HG03575 (cell line): Measurements from ENCODE around the gene TRAFD1.

Experiments
- ATAC-seq: cut with Tn5 transposase; IDR thresholded peaks from one replicate; pipeline ENCODE4 v1.9.1; 2021; ENCODE audit not compliant: unreplicated experiment, insufficient number of reproducible peaks, low FRiP score; ENCODE audit errors: extremely low read depth

The TRAFD1 gene

DNA sequence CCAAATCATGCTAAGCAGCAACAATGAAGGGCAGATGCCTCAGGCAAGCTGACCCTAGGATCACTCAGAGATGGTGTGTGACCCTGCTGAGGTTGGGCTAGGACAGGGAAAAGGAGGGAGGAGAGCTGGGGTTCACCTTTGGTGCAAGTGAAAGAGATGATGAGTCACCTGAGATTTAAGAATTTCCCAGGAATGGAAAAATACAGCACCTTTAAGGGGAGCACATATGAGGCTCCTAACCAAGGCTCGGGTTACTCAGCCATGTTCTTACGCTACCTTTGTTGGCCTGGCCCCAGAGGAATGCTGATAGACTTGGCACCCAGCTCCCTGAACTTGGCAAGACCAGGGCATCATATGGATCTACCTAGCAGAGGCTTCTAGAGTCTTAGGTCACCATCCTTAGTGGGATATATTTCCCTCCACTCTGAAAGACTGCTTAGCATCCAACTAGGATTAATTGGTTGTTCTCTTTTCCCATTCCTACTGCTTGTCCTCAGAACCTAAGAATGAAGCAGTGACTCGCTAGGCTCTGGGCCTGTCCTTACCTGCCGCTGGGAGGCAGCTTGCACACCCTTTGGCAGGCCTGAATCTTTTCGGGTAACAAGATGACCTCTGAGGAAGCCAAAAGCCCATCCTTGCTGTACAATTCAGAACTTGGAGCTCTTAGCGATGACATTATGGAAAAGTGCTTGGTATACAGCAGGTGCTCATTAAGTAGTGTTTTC is 12.8 kb upstream of the TRAFD1 start:
- ATAC-seq: no peak

DNA sequence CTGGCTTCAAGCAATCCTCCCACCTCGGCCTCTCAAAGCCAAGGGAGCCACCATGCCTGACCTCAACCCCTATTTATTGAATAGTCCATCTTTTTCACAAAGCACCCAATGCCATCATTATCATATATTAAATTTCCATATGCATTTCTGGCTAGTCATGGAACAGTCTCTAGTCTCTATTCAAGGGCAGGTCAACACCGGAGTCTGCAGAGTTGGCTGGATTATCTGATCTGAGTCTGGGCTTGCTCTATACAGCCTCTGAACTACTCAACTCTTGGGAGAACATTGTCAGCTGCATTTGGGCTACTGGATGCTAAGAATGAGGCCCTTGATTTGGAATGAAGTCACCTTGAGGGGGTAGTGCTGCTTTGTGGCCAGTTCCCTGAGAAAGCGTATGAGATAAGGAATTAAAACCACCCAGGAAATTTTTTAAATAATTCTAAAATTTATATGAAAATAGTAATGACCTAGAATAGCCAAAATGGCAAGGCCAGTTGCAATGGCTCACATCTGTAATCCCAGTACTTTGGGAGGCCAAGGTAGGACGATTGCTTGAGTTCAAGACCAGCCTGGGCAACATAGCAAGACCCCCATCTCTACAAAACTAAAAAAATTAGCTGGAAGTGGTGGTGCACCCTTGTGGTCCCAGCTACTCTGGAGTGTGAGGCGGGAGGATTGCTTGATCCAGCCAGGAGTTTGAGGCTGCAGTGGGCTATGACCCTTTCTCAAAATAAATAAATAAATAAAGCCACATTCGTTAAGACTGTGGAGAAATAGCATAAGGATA is 9.9 kb upstream of the TRAFD1 start:
- ATAC-seq: no peak

DNA sequence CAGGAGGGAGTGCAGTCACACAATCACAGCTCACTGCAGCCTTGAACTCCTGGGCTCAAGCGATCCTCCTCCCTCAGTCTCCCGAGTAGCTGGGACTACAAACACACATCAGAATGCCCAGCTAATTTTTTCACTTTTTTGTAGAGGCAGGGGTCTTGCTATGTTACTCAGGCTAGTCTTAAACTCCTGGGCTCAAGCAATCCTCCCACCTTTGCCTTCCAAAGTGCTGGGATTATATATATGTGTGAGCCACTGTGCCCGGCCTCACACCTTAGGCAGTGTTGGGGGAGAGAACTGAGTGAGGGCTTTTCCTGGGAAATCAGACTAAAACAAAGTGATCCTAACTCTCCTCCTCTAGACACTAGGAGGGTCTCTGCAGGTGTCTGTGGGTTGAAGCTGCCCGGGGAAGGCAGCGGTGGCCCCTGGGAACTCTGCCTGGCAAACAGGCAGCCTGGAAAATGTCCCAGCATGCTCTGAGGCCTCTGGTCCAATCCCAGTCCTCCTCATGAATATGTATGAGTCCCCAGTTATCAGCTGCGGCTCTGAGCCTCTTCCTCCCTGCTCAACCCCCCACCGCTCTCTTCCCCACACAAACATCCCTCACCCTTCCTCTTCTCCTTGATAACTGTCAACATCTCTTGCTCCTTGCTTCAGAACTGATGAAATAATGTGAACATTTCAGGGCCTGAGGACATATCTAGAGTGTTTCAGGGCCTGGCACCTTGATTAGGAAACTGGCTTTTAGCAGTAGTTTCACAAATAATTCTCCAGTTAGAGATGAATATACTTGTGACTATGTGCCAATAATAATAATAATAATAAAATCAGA is 8.9 kb upstream of the TRAFD1 start:
- no peak for ATAC-seq

DNA sequence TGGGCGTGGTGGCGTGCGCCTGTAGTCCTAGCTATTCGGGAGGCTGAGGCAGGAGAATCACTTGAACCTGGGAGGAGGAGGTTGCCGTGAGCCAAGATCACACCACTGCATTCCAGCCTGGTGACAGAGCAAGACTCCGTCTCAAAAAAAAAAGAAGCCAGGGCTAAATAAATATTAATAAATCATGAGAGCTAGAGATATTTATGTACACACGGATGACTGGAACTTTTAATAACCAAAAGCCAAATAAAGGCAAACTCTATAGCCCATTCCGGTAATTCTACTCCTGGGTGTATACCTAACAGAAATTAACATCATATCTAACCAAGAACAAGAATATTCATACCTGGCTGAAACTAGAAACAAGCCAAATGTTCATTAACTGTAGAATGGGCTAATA is 7.7 kb upstream of the TRAFD1 start:
- no peak for ATAC-seq

DNA sequence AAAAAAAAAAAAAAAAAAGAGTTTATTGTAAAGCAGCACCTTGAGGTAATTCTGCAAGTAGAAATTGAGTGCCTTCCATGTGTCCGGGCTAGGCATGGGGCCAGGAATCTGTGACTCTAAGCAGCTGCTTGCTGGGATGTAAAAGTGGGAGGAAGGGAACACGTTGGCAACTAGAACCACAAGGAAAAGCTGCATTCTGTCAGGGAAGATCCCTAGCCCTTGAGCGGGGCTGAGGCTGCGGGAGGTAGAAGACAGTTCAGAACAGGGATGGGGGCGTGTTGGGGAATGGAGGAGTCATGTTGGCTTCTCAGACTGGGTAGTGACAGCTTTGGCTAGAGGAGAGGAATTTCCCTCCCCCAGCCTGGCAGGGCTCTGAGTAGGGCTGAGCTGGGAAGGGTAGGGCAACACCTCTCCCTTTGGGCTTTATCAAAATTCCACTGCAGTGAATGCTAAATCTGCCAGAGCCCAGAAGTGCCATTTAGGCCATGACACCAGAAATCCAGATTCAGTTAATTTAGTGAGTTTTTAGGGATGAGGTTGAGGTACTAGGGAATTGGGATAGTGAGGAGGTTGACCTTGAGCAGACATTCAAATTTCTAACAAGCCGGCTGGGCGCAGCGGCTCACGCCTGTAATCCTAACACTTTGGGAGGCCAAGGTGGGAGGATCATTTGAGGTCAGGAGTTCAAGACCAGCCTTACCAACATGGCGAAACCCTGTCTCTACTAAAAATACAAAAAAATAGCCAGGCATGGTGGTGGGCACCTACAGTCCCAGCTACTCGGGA is 3.4 kb upstream of the TRAFD1 start:
- ATAC-seq: no peak

DNA sequence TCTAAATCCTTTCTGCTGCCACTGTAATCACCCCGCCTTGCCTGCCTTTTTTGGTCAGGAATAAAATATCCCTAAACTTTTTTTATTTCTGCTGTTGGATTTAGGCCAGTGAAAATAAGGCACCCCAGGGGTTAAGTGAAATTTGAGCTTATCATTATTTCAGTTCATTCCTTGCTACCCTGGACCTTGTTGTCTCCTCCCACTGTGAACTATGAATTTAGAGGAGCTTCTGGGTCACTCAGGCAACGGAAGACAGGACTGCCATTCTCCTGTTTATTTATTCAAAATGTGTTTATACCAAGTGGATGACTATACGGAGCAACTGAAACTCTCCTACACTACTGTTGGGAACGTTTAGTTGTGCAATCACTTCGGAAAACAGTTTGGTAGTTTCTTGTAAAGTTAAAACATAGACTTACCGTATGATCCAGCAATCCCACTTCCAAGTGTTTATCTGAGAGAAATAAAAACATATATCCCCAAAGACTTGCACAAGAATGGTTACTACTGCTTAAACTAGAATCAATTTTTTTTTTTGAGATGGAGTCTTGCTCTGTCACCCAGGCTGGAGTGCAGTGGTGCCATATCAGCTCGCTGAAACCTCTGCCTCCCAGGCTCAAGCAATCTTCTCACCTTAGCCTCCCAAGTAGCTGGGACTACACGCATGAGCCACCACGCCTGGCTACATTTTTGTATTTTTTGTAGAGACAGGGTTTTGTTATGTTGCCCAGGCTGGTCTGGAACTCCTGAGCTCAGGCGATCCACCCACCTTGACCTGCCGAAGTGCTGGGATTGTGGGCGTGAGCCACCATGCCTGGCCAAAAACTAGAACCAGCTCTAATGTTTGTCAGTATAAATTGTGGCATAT is 2.3 kb upstream of the TRAFD1 start:
- ATAC-seq: no peak

DNA sequence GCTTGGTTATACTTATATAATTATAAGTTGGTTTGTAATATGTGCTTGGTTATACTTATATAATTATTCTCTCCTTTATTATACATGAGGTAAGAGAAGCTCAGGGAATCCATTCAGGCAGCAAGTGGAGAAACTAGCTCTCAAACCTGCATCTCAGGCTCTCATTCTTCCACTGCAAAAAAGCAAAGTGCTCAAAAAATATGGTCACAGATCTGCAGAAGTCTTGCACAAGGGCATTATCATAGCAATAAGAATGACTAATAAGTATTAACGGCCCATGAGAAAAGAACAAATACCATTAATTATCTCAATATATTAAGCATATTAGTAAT is 476 bp upstream of the TRAFD1 start:
- no peak for ATAC-seq

DNA sequence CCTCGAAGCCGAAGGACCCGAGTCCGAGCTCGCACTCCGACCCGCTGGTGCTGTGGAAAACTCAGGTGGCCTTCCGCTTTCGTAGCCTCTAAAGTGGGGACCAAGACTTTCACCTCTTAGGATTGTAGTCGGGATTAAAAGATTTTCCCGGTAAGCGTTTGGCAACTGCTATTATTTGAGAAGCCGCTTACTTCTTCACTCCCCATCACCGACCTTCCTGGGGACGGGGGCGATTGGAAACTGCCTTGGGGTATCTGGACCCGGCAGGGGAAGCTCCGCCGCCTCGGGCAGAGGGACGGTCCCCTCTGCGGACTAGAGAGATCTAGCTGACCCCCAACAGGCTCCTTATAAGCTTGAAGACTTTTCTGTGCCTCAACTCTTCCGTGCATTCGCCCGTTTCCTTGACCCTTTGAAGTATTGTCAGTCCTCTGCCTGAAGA is 659 bp downstream of the TRAFD1 start:
- no peak for ATAC-seq

DNA sequence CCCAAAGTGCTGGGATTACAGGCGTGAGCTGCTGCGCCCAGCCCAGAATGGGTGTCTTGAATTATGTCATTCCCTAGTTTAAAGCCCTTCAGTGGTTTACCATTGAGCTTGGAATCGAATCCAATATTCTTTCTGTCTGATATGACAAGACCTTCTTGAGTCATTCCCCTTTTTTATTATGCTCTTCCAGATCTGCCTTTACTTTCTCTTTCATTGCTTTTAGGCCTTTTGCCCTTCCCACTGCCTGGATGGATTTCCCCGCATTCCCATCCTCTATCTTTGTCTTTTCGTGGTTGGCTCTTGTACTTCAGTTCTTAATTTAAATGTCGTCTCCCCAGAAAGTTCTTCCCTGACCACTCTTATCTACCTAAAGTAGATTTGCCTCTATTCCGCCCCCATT is 1.6 kb downstream of the TRAFD1 start:
- ATAC-seq: no peak

DNA sequence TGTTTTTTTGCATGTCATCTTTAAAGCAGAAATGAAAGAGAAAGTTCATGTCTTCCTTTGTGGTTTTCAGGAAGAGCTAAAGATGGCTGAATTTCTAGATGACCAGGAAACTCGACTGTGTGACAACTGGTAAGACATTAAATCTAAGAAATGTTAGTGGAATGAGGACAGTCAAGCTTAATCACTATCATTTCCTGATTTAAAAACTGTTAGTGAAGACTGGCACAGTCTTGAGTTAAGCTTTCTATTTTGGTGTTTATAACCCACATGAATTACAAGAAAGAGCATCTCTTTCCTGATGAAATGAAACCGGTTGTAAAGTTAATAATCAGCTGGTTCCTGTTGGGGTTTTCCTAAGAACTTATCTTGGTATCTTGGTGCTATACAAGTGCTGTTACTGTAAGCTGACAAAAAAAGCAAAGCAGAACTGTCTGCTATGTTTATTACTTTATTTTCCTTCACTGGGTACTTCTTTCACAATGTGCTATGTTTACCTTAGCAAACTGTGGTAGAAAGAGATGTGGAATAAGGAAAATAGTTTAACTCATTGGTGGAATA is 5.2 kb downstream of the TRAFD1 start:
- no peak for ATAC-seq

DNA sequence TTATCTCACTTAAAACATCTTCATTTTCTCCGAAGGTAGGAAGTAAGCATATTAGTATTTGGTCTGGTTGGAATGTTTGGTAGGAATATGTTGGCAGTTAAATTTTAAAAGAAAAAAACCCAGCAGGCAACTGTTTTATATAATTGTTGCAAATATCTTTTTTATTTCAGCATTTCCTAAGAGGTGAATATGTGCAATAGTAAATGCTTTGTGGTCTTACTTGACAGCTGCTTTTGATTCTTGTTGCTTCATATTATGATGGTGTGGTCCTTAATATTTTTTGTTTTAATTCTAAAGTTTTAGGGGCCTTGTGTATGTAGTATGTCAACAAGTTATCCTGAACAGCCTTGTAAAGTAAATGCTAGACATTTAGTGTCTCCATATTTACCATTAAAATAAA is 6.3 kb downstream of the TRAFD1 start:
- ATAC-seq: no peak

DNA sequence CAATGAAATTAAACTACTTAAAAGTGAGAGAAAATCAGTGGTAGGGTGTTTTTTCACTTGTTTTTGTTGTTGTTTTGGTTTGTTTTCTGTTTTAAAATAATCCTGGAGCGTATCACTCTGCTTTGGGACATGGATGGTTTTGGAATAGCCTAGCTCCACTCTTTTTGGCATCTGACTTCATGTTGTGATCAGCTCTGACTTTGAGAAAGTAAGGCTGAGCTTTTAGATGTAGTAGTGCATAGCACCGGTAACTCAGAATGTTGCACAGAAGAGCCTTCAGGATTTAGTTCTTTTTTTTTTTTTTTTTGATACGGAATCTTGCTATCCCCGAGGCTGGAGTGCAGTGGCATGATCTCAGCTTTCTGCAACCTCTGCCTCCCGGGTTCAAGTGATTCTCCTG is 8.1 kb downstream of the TRAFD1 start:
- ATAC-seq: no peak

DNA sequence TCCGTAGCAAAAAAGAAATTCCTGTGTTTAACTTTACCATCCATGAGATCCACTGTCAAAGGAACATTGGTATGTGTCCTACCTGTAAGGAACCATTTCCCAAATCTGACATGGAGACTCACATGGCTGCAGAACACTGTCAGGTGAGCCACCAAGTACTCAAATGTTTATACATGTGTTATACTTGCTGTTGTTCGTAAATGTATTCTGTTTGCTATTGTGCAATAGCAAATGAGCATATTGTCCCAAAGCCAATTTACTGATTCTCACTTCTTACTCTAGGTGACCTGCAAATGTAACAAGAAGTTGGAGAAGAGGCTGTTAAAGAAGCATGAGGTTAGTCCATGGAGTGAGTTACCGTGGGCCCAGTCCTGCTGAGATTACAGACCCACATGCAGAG is 9.4 kb downstream of the TRAFD1 start:
- ATAC-seq: no peak

DNA sequence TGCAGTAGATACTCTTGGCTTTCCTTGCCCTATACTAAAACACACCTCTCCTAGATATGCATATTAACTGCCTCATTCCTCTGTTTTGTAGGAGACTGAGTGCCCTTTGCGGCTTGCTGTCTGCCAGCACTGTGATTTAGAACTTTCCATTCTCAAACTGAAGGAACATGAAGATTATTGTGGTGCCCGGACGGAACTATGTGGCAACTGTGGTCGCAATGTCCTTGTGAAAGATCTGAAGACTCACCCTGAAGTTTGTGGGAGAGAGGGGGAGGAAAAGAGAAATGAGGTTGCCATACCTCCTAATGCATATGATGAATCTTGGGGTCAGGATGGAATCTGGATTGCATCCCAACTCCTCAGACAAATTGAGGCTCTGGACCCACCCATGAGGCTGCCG is 15.4 kb downstream of the TRAFD1 start:
- ATAC-seq: no peak

DNA sequence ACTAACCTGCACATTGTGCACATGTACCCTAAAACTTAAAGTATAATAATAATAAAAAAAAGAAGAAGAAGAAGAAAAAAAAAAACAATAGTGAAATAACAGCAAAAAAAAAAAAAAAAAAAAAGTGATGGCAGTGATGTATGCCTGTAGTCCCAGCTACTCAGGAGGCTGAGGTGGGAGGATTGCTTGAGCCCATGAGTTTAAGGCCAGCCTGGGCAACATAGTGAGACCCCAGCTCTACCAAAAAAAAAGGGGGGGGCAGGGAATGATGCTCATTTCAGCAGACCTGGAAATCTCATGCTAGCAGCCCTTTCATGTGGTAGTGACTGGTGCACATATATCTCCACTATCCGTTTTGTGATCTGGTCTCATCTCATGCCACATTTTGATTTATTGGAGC is 20.8 kb downstream of the TRAFD1 start:
- no peak for ATAC-seq

DNA sequence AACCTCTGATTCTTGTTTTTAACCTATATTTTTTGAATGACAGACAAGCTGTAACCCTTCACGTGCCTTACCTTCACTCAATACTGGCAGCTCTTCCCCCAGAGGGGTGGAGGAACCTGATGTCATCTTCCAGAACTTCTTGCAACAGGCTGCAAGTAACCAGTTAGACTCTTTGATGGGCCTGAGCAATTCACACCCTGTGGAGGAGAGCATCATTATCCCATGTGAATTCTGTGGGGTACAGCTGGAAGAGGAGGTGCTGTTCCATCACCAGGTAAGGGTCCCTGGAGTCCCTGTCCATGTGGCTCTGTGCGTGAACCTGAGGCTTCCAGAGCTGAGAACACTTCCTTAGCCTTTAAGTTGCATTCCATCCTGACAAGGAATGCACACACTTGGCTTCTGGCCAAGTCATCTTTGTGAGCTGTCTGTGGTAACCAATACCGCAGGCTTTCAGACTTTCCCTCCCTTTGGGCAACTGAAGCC is 22.7 kb downstream of the TRAFD1 start:
- ATAC-seq: no peak

DNA sequence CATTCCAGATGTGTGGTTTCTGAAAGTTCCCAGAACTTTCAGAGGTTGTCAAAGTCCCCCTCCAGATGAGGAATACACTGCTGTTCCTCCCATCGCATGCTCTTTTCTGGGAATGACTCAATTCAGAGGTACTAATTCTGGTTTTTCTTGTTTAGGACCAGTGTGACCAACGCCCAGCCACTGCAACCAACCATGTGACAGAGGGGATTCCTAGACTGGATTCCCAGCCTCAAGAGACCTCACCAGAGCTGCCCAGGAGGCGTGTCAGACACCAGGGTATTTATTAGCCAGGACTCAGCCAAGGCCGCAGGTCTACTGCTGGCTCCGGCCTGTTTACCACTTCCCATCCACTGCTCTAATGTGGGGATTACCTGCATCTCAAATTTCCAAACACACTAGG is 24.2 kb downstream of the TRAFD1 start:
- no peak for ATAC-seq
